Measurements from ENCODE around the gene GUK1. TPM values are rescaled to one million over a fixed set of nuclear protein-coding genes. Genes with fewer than 3 reads are reported as not detected.

The GUK1 gene
- total RNA-seq, 2 donors from 2014 or later: 252 to 422 TPM

- TF ChIP-seq, protein P1, sequence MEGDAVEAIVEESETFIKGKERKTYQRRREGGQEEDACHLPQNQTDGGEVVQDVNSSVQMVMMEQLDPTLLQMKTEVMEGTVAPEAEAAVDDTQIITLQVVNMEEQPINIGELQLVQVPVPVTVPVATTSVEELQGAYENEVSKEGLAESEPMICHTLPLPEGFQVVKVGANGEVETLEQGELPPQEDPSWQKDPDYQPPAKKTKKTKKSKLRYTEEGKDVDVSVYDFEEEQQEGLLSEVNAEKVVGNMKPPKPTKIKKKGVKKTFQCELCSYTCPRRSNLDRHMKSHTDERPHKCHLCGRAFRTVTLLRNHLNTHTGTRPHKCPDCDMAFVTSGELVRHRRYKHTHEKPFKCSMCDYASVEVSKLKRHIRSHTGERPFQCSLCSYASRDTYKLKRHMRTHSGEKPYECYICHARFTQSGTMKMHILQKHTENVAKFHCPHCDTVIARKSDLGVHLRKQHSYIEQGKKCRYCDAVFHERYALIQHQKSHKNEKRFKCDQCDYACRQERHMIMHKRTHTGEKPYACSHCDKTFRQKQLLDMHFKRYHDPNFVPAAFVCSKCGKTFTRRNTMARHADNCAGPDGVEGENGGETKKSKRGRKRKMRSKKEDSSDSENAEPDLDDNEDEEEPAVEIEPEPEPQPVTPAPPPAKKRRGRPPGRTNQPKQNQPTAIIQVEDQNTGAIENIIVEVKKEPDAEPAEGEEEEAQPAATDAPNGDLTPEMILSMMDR (IDR thresholded peaks at IDR 0.05): no peak
- Histone ChIP-seq H3K27ac (peak overlapping the region; percentile 92 to 96), H3K4me1 (ENCODE audit: control insufficient read depth in 1 of 2, low read depth in 2 of 2) (peaks cover 37 to 42% of the 10 kb centered on the region in 2 donors), H3K4me3 (peak overlapping the region; percentile 97), H3K9me3 (no peaks in the 10 kb centered on the region), H3K27me3 (replicated peaks; ENCODE audit: insufficient read depth) (no peaks in the 10 kb centered on the region), H3K36me3 (peaks cover 8% of the 10 kb centered on the region)
- ATAC-seq (ENCODE audit: insufficient number of reproducible peaks, low FRiP score, low read depth) (no peak), DNase-seq (ENCODE audit: low spot score) (no peak)
Measured at GRCh38 chr1:228141226-228142044, 1.4 kb downstream of the GUK1 start.

- H3K9me3 ChIP-seq: no peaks in the 10 kb centered on the region
- H3K27me3 ChIP-seq (replicated peaks; ENCODE audit: insufficient read depth): no peaks in the 10 kb centered on the region
- H3K4me1 ChIP-seq (ENCODE audit: control insufficient read depth in 1 of 2, low read depth in 2 of 2): peaks cover 37 to 42% of the 10 kb centered on the region in 2 donors
- no peak overlapping the region for H3K27ac ChIP-seq
- ATAC-seq (ENCODE audit: insufficient number of reproducible peaks, low FRiP score, low read depth): no peak
- peak overlapping the region; percentile 97 for H3K4me3 ChIP-seq
- no peak for DNase-seq (ENCODE audit: low spot score)
- TF ChIP-seq, protein P1 (IDR thresholded peaks at IDR 0.05): no peak
- H3K36me3 ChIP-seq: peaks cover 9% of the 10 kb centered on the region
Measured at GRCh38 chr1:228142155-228142691, 2.1 kb downstream of the GUK1 start.

DNA sequence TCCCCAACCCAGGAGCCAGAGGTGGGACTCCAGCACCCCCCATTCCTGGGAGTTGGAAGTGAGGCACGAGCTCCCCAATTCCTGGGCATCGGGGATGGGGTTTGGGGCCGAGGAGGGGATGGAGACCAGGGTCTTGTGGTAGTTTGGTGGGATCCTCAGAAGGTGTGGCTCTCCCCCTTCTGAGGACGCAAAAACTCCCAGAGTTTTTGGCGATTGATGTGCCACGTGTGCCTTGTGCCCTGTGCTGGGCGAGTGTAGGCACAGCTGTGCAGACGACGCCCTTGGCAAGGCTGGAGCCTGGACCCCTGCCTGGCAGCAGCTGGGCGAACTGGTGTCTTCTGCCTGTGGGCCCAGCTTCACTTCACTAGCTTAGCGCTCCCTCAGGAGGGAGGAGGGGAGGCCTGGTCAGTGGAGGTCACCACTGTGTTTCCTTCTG lies 2.6 kb downstream of the GUK1 start:
- no peak for DNase-seq (ENCODE audit: low spot score)
- Histone ChIP-seq H3K4me3 (peak overlapping the region; percentile 97), H3K9me3 (no peaks in the 10 kb centered on the region), H3K27me3 (replicated peaks; ENCODE audit: insufficient read depth) (no peaks in the 10 kb centered on the region), H3K4me1 (ENCODE audit: control insufficient read depth in 1 of 2, low read depth in 2 of 2) (peaks cover 37 to 42% of the 10 kb centered on the region in 2 donors), H3K36me3 (peaks cover 13% of the 10 kb centered on the region), H3K27ac (no peak overlapping the region)
- no peak for ATAC-seq (ENCODE audit: insufficient number of reproducible peaks, low FRiP score, low read depth)
- TF ChIP-seq, protein P1 (IDR thresholded peaks at IDR 0.05): no peak

- ATAC-seq (ENCODE audit: insufficient number of reproducible peaks, low FRiP score, low read depth) (no peak), DNase-seq (ENCODE audit: low spot score) (no peak)
- H3K36me3 ChIP-seq: peaks cover 13% of the 10 kb centered on the region
- TF ChIP-seq, protein P1 (IDR thresholded peaks at IDR 0.05): no peak
- H3K9me3 ChIP-seq: no peaks in the 10 kb centered on the region
- no peak overlapping the region for H3K4me3 ChIP-seq
- no peak overlapping the region for H3K27ac ChIP-seq
- no peaks in the 10 kb centered on the region for H3K27me3 ChIP-seq (replicated peaks; ENCODE audit: insufficient read depth)
- peaks cover 37 to 43% of the 10 kb centered on the region in 2 donors for H3K4me1 ChIP-seq (ENCODE audit: control insufficient read depth in 1 of 2, low read depth in 2 of 2)
Measured at GRCh38 chr1:228143480-228144192, 3.6 kb downstream of the GUK1 start.

Measured in thoracic aorta (tissue), 2 donors.